Ishikawa (cell line): ENCODE data around the gene RALGPS1.

Experiments used
- NFIC ChIP-seq: IDR thresholded peaks from 2 replicates; pipeline ENCODE4 v1.6.1; 2012
- TEAD4 ChIP-seq: IDR thresholded peaks from 2 replicates; pipeline ENCODE4 v1.6.1; 2012
- TF ChIP-seq, protein P1 (sequence below): IDR thresholded peaks from 2 replicates; pipeline ENCODE4 v1.6.1; 2012; ENCODE audit warnings: low read depth, mild to moderate bottlenecking

DNA sequence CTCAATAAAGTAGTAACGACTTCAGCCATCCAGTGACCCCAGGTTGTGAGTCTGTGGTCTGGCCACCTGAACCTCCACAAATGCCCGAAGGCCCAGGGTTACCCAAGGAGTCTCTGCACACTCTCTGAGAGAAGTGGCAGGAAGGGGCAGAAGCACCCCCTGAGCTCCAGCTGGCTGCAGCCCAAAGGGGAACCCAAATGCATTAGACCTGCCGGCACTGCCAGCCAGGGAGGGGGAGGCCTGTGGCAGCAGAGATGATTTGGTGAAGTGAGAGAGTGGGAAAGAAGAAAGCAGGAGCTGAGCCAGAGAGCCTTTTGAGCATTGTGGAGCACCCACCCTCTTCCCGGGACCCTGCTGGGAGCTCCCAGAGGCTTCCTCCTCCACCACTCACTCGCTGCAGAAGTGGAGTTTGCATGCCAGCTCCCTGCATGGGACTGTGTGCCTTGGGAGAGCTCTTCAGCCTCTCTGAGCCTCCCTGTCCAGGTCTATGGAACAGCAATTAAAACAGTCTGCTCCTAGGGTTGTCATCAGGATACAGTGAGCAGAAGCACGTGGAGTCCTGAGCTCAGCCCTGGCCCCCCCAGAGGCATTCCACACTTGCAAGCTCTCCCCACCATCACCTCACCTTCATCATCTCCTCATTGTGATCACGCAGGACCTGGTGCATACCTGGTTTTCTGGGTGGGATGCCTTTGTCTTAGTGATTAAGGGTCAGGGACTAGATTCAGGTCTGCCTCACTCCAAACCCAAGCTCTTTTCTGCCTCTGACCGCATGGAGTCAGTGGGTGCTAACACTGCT lies 221.7 kb downstream of the RALGPS1 start:
- TF ChIP-seq, protein P1, sequence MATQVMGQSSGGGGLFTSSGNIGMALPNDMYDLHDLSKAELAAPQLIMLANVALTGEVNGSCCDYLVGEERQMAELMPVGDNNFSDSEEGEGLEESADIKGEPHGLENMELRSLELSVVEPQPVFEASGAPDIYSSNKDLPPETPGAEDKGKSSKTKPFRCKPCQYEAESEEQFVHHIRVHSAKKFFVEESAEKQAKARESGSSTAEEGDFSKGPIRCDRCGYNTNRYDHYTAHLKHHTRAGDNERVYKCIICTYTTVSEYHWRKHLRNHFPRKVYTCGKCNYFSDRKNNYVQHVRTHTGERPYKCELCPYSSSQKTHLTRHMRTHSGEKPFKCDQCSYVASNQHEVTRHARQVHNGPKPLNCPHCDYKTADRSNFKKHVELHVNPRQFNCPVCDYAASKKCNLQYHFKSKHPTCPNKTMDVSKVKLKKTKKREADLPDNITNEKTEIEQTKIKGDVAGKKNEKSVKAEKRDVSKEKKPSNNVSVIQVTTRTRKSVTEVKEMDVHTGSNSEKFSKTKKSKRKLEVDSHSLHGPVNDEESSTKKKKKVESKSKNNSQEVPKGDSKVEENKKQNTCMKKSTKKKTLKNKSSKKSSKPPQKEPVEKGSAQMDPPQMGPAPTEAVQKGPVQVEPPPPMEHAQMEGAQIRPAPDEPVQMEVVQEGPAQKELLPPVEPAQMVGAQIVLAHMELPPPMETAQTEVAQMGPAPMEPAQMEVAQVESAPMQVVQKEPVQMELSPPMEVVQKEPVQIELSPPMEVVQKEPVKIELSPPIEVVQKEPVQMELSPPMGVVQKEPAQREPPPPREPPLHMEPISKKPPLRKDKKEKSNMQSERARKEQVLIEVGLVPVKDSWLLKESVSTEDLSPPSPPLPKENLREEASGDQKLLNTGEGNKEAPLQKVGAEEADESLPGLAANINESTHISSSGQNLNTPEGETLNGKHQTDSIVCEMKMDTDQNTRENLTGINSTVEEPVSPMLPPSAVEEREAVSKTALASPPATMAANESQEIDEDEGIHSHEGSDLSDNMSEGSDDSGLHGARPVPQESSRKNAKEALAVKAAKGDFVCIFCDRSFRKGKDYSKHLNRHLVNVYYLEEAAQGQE, result no peak
- TF ChIP-seq NFIC, result no peak
- TF ChIP-seq TEAD4, result no peak
